ENCODE results near the gene SPOUT1.
"Not testable (repeated sequence)": the region's sequence is repeated elsewhere in the genome, so short reads cannot be mapped to it uniquely, and the experiment has no call there.

SPOUT1 gene

GRCh38 chr9:128829477-128830251 lies at the start of gene SPOUT1:
Gene SPOUT1 (minus strand): TSS chr9:128829794. CDS start chr9:128829780, 14 bp downstream.
- Histone ChIP-seq H3K36me3 (ENCODE audit: control insufficient read depth in 1 of 2, insufficient read depth in 2 of 2, low read length in 2 of 2) (peaks cover 2 to 26% of the 10 kb centered on the region in 2 donors), H3K27ac (ENCODE audit: low read length) (peak within 1 kb of the TSS; percentile 16), H3K4me3 (ENCODE audit: low read depth in 1 of 2, low read length in 2 of 2) (peak within 1 kb of the TSS; percentile 80 to 99)

GRCh38 chr9:128877852-128878251 lies 48.3 kb upstream of the SPOUT1 start:
- no peaks in the 10 kb centered on the region for H3K27me3 ChIP-seq (ENCODE audit: low read depth, low read length)
- no peak overlapping the region for H3K4me3 ChIP-seq (ENCODE audit: low read depth in 1 of 2, low read length in 2 of 2)
- no peaks in the 10 kb centered on the region for H3K9me3 ChIP-seq (ENCODE audit: control insufficient read depth in 1 of 2, low read length in 2 of 2)
- H3K27ac ChIP-seq (ENCODE audit: low read length), result no peak overlapping the region
- H3K36me3 ChIP-seq (ENCODE audit: control insufficient read depth in 1 of 2, insufficient read depth in 2 of 2, low read length in 2 of 2), result no peaks in the 10 kb centered on the region
- H3K4me1 ChIP-seq (ENCODE audit: control insufficient read depth in 1 of 2, insufficient read depth in 2 of 2, low read length in 2 of 2), result peaks cover 2 to 3% of the 10 kb centered on the region in 2 donors

More at GRCh38 chr9:128829477-128830251, at the start of gene SPOUT1:
- Histone ChIP-seq H3K27me3 (ENCODE audit: low read depth, low read length) (no peaks in the 10 kb centered on the region), H3K9me3 (ENCODE audit: control insufficient read depth in 1 of 2, low read length in 2 of 2) (no peaks in the 10 kb centered on the region), H3K4me1 (ENCODE audit: control insufficient read depth in 1 of 2, insufficient read depth in 2 of 2, low read length in 2 of 2) (peaks cover 6 to 15% of the 10 kb centered on the region in 2 donors)

- not testable (repeated sequence) for H3K4me3 ChIP-seq (ENCODE audit: low read depth in 1 of 2, low read length in 2 of 2); H3K36me3 ChIP-seq (ENCODE audit: control insufficient read depth in 1 of 2, insufficient read depth in 2 of 2, low read length in 2 of 2); H3K4me1 ChIP-seq (ENCODE audit: control insufficient read depth in 1 of 2, insufficient read depth in 2 of 2, low read length in 2 of 2); H3K27me3 ChIP-seq (ENCODE audit: low read depth, low read length); H3K27ac ChIP-seq (ENCODE audit: low read length); H3K9me3 ChIP-seq (ENCODE audit: control insufficient read depth in 1 of 2, low read length in 2 of 2)
Measured at GRCh38 chr9:128870941-128871265, 41.3 kb upstream of the SPOUT1 start.

- Histone ChIP-seq H3K27ac (ENCODE audit: low read length) (no peak overlapping the region), H3K4me1 (ENCODE audit: control insufficient read depth in 1 of 2, insufficient read depth in 2 of 2, low read length in 2 of 2) (no peaks in the 10 kb centered on the region), H3K36me3 (ENCODE audit: control insufficient read depth in 1 of 2, insufficient read depth in 2 of 2, low read length in 2 of 2) (no peaks in the 10 kb centered on the region), H3K4me3 (ENCODE audit: low read depth in 1 of 2, low read length in 2 of 2) (no peak overlapping the region), H3K9me3 (ENCODE audit: control insufficient read depth in 1 of 2, low read length in 2 of 2) (no peaks in the 10 kb centered on the region), H3K27me3 (ENCODE audit: low read depth, low read length) (no peaks in the 10 kb centered on the region)
Measured at GRCh38 chr9:128870128-128870940, 40.7 kb upstream of the SPOUT1 start.

- Histone ChIP-seq H3K4me1 (ENCODE audit: control insufficient read depth in 1 of 2, insufficient read depth in 2 of 2, low read length in 2 of 2) (no peaks in the 10 kb centered on the region), H3K4me3 (ENCODE audit: low read depth in 1 of 2, low read length in 2 of 2) (no peak overlapping the region), H3K9me3 (ENCODE audit: control insufficient read depth in 1 of 2, low read length in 2 of 2) (no peaks in the 10 kb centered on the region), H3K27ac (ENCODE audit: low read length) (no peak overlapping the region), H3K36me3 (ENCODE audit: control insufficient read depth in 1 of 2, insufficient read depth in 2 of 2, low read length in 2 of 2) (no peaks in the 10 kb centered on the region), H3K27me3 (ENCODE audit: low read depth, low read length) (no peaks in the 10 kb centered on the region)
Measured at GRCh38 chr9:128863647-128864046, 34.1 kb upstream of the SPOUT1 start.

- Histone ChIP-seq H3K9me3 (ENCODE audit: control insufficient read depth in 1 of 2, low read length in 2 of 2) (no peaks in the 10 kb centered on the region), H3K27me3 (ENCODE audit: low read depth, low read length) (no peaks in the 10 kb centered on the region), H3K4me1 (ENCODE audit: control insufficient read depth in 1 of 2, insufficient read depth in 2 of 2, low read length in 2 of 2) (no peaks in the 10 kb centered on the region), H3K27ac (ENCODE audit: low read length) (no peak overlapping the region), H3K4me3 (ENCODE audit: low read depth in 1 of 2, low read length in 2 of 2) (no peak overlapping the region), H3K36me3 (ENCODE audit: control insufficient read depth in 1 of 2, insufficient read depth in 2 of 2, low read length in 2 of 2) (no peaks in the 10 kb centered on the region)
Measured at GRCh38 chr9:128862401-128862851, 32.8 kb upstream of the SPOUT1 start.

GRCh38 chr9:128861501-128861900 lies 31.9 kb upstream of the SPOUT1 start:
- H3K27me3 ChIP-seq (ENCODE audit: low read depth, low read length), result no peaks in the 10 kb centered on the region
- H3K27ac ChIP-seq (ENCODE audit: low read length), result no peak overlapping the region
- no peak overlapping the region for H3K4me3 ChIP-seq (ENCODE audit: low read depth in 1 of 2, low read length in 2 of 2)
- H3K9me3 ChIP-seq (ENCODE audit: control insufficient read depth in 1 of 2, low read length in 2 of 2), result no peaks in the 10 kb centered on the region
- H3K4me1 ChIP-seq (ENCODE audit: control insufficient read depth in 1 of 2, insufficient read depth in 2 of 2, low read length in 2 of 2), result no peaks in the 10 kb centered on the region
- H3K36me3 ChIP-seq (ENCODE audit: control insufficient read depth in 1 of 2, insufficient read depth in 2 of 2, low read length in 2 of 2), result no peaks in the 10 kb centered on the region

- H3K27me3 ChIP-seq (ENCODE audit: low read depth, low read length), result no peaks in the 10 kb centered on the region
- no peaks in the 10 kb centered on the region for H3K9me3 ChIP-seq (ENCODE audit: control insufficient read depth in 1 of 2, low read length in 2 of 2)
- no peak overlapping the region for H3K4me3 ChIP-seq (ENCODE audit: low read depth in 1 of 2, low read length in 2 of 2)
- H3K27ac ChIP-seq (ENCODE audit: low read length), result no peak overlapping the region
- H3K4me1 ChIP-seq (ENCODE audit: control insufficient read depth in 1 of 2, insufficient read depth in 2 of 2, low read length in 2 of 2), result no peaks in the 10 kb centered on the region
- H3K36me3 ChIP-seq (ENCODE audit: control insufficient read depth in 1 of 2, insufficient read depth in 2 of 2, low read length in 2 of 2), result no peaks in the 10 kb centered on the region
Measured at GRCh38 chr9:128860937-128861336, 31.3 kb upstream of the SPOUT1 start.

- not testable (repeated sequence) for H3K4me1 ChIP-seq (ENCODE audit: control insufficient read depth in 1 of 2, insufficient read depth in 2 of 2, low read length in 2 of 2); H3K36me3 ChIP-seq (ENCODE audit: control insufficient read depth in 1 of 2, insufficient read depth in 2 of 2, low read length in 2 of 2); H3K27me3 ChIP-seq (ENCODE audit: low read depth, low read length); H3K27ac ChIP-seq (ENCODE audit: low read length); H3K4me3 ChIP-seq (ENCODE audit: low read depth in 1 of 2, low read length in 2 of 2); H3K9me3 ChIP-seq (ENCODE audit: control insufficient read depth in 1 of 2, low read length in 2 of 2)
Measured at GRCh38 chr9:128858476-128858875, 28.9 kb upstream of the SPOUT1 start.

- not testable (repeated sequence) for H3K4me1 ChIP-seq (ENCODE audit: control insufficient read depth in 1 of 2, insufficient read depth in 2 of 2, low read length in 2 of 2); H3K27ac ChIP-seq (ENCODE audit: low read length); H3K27me3 ChIP-seq (ENCODE audit: low read depth, low read length); H3K36me3 ChIP-seq (ENCODE audit: control insufficient read depth in 1 of 2, insufficient read depth in 2 of 2, low read length in 2 of 2); H3K4me3 ChIP-seq (ENCODE audit: low read depth in 1 of 2, low read length in 2 of 2); H3K9me3 ChIP-seq (ENCODE audit: control insufficient read depth in 1 of 2, low read length in 2 of 2)
Measured at GRCh38 chr9:128854454-128854853, 24.9 kb upstream of the SPOUT1 start.

GRCh38 chr9:128852646-128853045 lies 23.1 kb upstream of the SPOUT1 start:
- H3K27ac ChIP-seq (ENCODE audit: low read length); H3K36me3 ChIP-seq (ENCODE audit: control insufficient read depth in 1 of 2, insufficient read depth in 2 of 2, low read length in 2 of 2): not testable (repeated sequence)

More at GRCh38 chr9:128852646-128853045, 23.1 kb upstream of the SPOUT1 start:
- H3K4me1 ChIP-seq (ENCODE audit: control insufficient read depth in 1 of 2, insufficient read depth in 2 of 2, low read length in 2 of 2); H3K9me3 ChIP-seq (ENCODE audit: control insufficient read depth in 1 of 2, low read length in 2 of 2); H3K4me3 ChIP-seq (ENCODE audit: low read depth in 1 of 2, low read length in 2 of 2); H3K27me3 ChIP-seq (ENCODE audit: low read depth, low read length): not testable (repeated sequence)

Measured in muscle layer of duodenum (tissue), 2 donors.